HepG2 (cell line): Measurements from ENCODE around the gene POGLUT3. TPM values are rescaled to one million over a fixed set of nuclear protein-coding genes. Genes with fewer than 3 reads are reported as not detected.

Experiments
- ATAC-seq: fragments of 200-7000 bp; cut with Tn5 transposase; 3 replicates; pipeline ENCODE4 v1.9.1; 2020; ENCODE audit warnings: mild to moderate bottlenecking, moderate library complexity
- BruUV-seq: library from RNA; stranded (reverse); fragments of 400-500 nt; replicated peaks from 2 replicates; lab custom pipeline; 2021; lab: Mats Ljungman, UMichigan
- CTCF ChIA-PET: fragments of 300-600 bp; formaldehyde crosslinking; extraction: SDS; loops from one replicate; lab custom pipeline; 2021; ENCODE audit warnings: low total read pairs, inconsistent platforms, low intra/inter-chr PET ratio; lab: Yijun Ruan, JAX
- POLR2A ChIA-PET: fragments of 350-600 bp; sonication (Branson Sonifier 250); formaldehyde crosslinking; loops from one replicate; lab custom pipeline; 2020; ENCODE audit warnings: antibody characterized with exemption, inconsistent platforms; lab: Yijun Ruan, JAX
- DNase-seq: peaks from one replicate; pipeline ENCODE4 v3.0.0-alpha.2; 2015; ENCODE audit warnings: low spot score
- FAIRE-seq: peaks from 3 replicates; lab custom pipeline; 2011; peaks lifted over from hg19 to GRCh38; lab: Jason Lieb, UNC
- H2AFZ ChIP-seq: one replicate; pipeline ENCODE4 v1.6.1; 2011; ENCODE audit warnings: low read length, inconsistent platforms
- H3K27ac ChIP-seq: fragments of 300-600 bp; 3 replicates; pipeline ENCODE4 v1.8.0; 2011; ENCODE audit warnings: mixed run types, mild to moderate bottlenecking, mixed read lengths, low read length, inconsistent platforms; ENCODE audit not compliant: insufficient read depth; ENCODE audit errors: extremely low read length
- H3K27me3 ChIP-seq, 2 experiments: fragments of 200-600 bp in 1 of 2; 2 replicates in 1 of 2; 3 replicates in 1 of 2; pipeline versions ENCODE4 v1.6.0 to v1.8.0; 2011; ENCODE audit warnings: low read length in 2 of 2, mild to moderate bottlenecking in 2 of 2, moderate library complexity in 2 of 2, inconsistent platforms in 1 of 2; ENCODE audit not compliant: insufficient read depth in 2 of 2, control insufficient read depth in 1 of 2
- H3K36me3 ChIP-seq, 2 experiments: fragments of 200-600 bp in 1 of 2; replicated peaks in 1 of 2; 2 replicates in 1 of 2; 3 replicates in 1 of 2; pipeline versions ENCODE4 v1.5.1 to v1.8.0; 2011; ENCODE audit warnings: low read length in 2 of 2, inconsistent platforms in 1 of 2; ENCODE audit not compliant: insufficient read depth in 2 of 2, control insufficient read depth in 1 of 2
- H3K4me1 ChIP-seq: 2 replicates; pipeline ENCODE4 v1.5.1; 2012; ENCODE audit warnings: low read length, inconsistent platforms; ENCODE audit not compliant: insufficient read depth
- H3K4me2 ChIP-seq: 2 replicates; pipeline ENCODE4 v1.6.0; 2011; ENCODE audit warnings: low read depth, low read length, inconsistent platforms
- H3K4me3 ChIP-seq, 3 experiments: fragments of 200-600 bp in 1 of 3; sonication (generic), shearing (Covaris generic) in 1 of 3; replicated peaks in 1 of 3; 2 replicates each; pipeline ENCODE4 v1.5.1; 2011 to 2016; ENCODE audit warnings: low read length in 3 of 3, inconsistent platforms in 2 of 3, low read depth in 2 of 3, mild to moderate bottlenecking in 2 of 3, control low read depth in 1 of 3, mixed read lengths in 1 of 3; ENCODE audit not compliant: insufficient read depth in 1 of 3
- H3K79me2 ChIP-seq: one replicate; pipeline ENCODE4 v1.6.1; 2011; ENCODE audit warnings: low read length, inconsistent platforms; ENCODE audit not compliant: insufficient read depth
- H3K9ac ChIP-seq: 2 replicates; pipeline ENCODE4 v1.6.0; 2011; ENCODE audit warnings: mild to moderate bottlenecking, low read depth, low read length, inconsistent platforms; ENCODE audit not compliant: insufficient read depth
- H3K9me3 ChIP-seq: 2 replicates; pipeline ENCODE4 v1.5.1; 2012; ENCODE audit warnings: mild to moderate bottlenecking, low read length
- H4K20me1 ChIP-seq: 2 replicates; pipeline ENCODE4 v1.6.0; 2011; ENCODE audit warnings: inconsistent platforms, mild to moderate bottlenecking, low read length, moderate library complexity; ENCODE audit not compliant: insufficient read depth
- ADNP ChIP-seq: sonication (generic); formaldehyde crosslinking; IDR thresholded peaks from 2 replicates; pipeline ENCODE4 v1.4.0; 2020; ENCODE audit warnings: missing genetic modification reagents
- HNRNPH1 ChIP-seq: fragments of 200-400 bp; formaldehyde crosslinking; optimal IDR thresholded peaks from 2 replicates; pipeline ENCODE3; 2017; ENCODE audit warnings: mild to moderate bottlenecking, low read depth, low read length
- KMT2A ChIP-seq: sonication (generic); formaldehyde crosslinking; IDR thresholded peaks from 2 replicates; pipeline ENCODE4 v1.4.0; 2020; ENCODE audit warnings: missing genetic modification reagents
- MED13 ChIP-seq: sonication (generic); formaldehyde crosslinking; IDR thresholded peaks from 2 replicates; pipeline ENCODE4 v1.5.0; 2020; ENCODE audit warnings: missing genetic modification reagents
- MTA1 ChIP-seq: sonication (generic); formaldehyde crosslinking; IDR thresholded peaks from 2 replicates; pipeline ENCODE4 v1.4.0; 2020; ENCODE audit warnings: missing genetic modification reagents, mild to moderate bottlenecking, borderline replicate concordance
- THRA ChIP-seq: sonication (generic); formaldehyde crosslinking; IDR thresholded peaks from 2 replicates; pipeline ENCODE4 v1.4.0; 2020; ENCODE audit warnings: missing genetic modification reagents, borderline replicate concordance
- WGBS: methylation state at CpG from one replicate; pipeline ENCODE4 v1.1.6; 2017; ENCODE audit warnings: low lambda C conversion rate; 5-methylcytosine and 5-hydroxymethylcytosine counted together
- in situ Hi-C: cut with HindIII; loops from 2 replicates; pipeline ENCODE4 v1.10.0; 2017; ENCODE audit warnings: low pct_unique_long_range_greater_than_20kb; ENCODE audit not compliant: extremely low pct_ligation_motif_present
- intact Hi-C: fragments of 100-400 bp; cut with micrococcal nuclease; formaldehyde crosslinking; loops from one replicate; pipeline ENCODE4 v1.10.0; 2022; ENCODE audit not compliant: unreplicated experiment
- polyA plus RNA-seq, 8 experiments: library from polyadenylated mRNA; depleted of rRNA in 3 of 8; stranded (reverse) in 7 of 8; unstranded in 1 of 8; fragments of >200 nt; fragmentation: Illumina TruSeq in 4 of 8; extraction: Trizol in 4 of 8; gene quantifications; 2 replicates each; pipeline versions ENCODE4 v1.2.1 to v1.2.3, GENCODE V29; 2011 to 2016; ENCODE audit warnings: low read depth in 4 of 8, missing spikeins in 1 of 8, mixed read lengths in 1 of 8; ENCODE audit not compliant: insufficient read depth in 1 of 8
- total RNA-seq, 5 experiments: library from RNA; depleted of rRNA; stranded (reverse); fragments of >200 nt; fragmentation: Illumina TruSeq; extraction: Trizol; gene quantifications; 2 replicates each; pipeline ENCODE4 v1.2.3, GENCODE V29; 2016; ENCODE audit warnings: low read depth in 1 of 5
- TF ChIP-seq, protein P1 (sequence below): IDR thresholded peaks from 2 replicates; pipeline ENCODE4 v1.4.0; 2020; ENCODE audit warnings: mild to moderate bottlenecking, missing genetic modification reagents
- TF ChIP-seq, protein P2 (sequence below): sonication (generic); formaldehyde crosslinking; IDR thresholded peaks from 2 replicates; pipeline ENCODE4 v1.4.0; 2020; ENCODE audit warnings: missing genetic modification reagents, borderline replicate concordance

POGLUT3 gene
- total and polyA plus RNA-seq, 2 of the 13 experiments (the other 11 are each of a cell fraction or from before 2014, with no cell fraction given): 14.3 to 22.0 TPM

DNA sequence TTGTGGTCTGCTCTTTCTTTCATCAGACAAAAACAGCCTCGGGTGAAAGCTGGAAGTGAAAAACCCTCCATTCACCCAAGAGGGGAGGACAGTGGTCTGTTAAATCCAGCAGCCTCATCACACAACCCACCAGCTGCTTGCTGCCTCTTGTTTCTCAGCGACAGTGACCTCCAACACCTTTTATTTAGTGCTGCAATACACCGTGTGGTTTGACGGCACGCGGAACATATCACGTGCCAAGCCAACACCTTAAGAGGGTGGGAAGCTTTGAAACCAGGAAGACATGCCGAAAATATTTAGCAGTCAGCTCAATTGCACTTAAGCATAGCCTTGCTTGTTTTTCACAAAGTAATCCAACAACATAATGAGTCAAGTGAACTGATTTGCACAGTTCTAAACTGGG, 39.8 kb upstream of the POGLUT3 start:
- ATAC-seq (no peak), DNase-seq (no peak)

More for the DNA sequence above, 39.8 kb upstream of the POGLUT3 start:
- Histone ChIP-seq H3K4me3 (no peak overlapping the region), H3K36me3 (no peaks in the 10 kb centered on the region), H3K4me1 (no peaks in the 10 kb centered on the region), H3K9ac (no peak overlapping the region), H3K4me2 (no peak overlapping the region), H3K79me2 (no peaks in the 10 kb centered on the region), H3K27me3 (no peaks in the 10 kb centered on the region), H2AFZ (no peak overlapping the region), H3K27ac (no peak overlapping the region), H3K9me3 (no peaks in the 10 kb centered on the region), H4K20me1 (no peaks in the 10 kb centered on the region)
- BruUV-seq: no TSS peak
- CTCF ChIA-PET: no interaction called here
- WGBS: 35% methylated on average over 8 of the region's 8 CpGs
- POLR2A ChIA-PET: no interaction called here
- in situ Hi-C loops (no loop called here), intact Hi-C loops (no loop called here)
- FAIRE-seq: no peak
- TF ChIP-seq, protein P1, sequence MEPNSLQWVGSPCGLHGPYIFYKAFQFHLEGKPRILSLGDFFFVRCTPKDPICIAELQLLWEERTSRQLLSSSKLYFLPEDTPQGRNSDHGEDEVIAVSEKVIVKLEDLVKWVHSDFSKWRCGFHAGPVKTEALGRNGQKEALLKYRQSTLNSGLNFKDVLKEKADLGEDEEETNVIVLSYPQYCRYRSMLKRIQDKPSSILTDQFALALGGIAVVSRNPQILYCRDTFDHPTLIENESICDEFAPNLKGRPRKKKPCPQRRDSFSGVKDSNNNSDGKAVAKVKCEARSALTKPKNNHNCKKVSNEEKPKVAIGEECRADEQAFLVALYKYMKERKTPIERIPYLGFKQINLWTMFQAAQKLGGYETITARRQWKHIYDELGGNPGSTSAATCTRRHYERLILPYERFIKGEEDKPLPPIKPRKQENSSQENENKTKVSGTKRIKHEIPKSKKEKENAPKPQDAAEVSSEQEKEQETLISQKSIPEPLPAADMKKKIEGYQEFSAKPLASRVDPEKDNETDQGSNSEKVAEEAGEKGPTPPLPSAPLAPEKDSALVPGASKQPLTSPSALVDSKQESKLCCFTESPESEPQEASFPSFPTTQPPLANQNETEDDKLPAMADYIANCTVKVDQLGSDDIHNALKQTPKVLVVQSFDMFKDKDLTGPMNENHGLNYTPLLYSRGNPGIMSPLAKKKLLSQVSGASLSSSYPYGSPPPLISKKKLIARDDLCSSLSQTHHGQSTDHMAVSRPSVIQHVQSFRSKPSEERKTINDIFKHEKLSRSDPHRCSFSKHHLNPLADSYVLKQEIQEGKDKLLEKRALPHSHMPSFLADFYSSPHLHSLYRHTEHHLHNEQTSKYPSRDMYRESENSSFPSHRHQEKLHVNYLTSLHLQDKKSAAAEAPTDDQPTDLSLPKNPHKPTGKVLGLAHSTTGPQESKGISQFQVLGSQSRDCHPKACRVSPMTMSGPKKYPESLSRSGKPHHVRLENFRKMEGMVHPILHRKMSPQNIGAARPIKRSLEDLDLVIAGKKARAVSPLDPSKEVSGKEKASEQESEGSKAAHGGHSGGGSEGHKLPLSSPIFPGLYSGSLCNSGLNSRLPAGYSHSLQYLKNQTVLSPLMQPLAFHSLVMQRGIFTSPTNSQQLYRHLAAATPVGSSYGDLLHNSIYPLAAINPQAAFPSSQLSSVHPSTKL (CRISPR knock-in tag): no peak
- TF ChIP-seq THRA (CRISPR knock-in tag): no peak
- no peak for TF ChIP-seq MTA1 (CRISPR knock-in tag)
- TF ChIP-seq, protein P2, sequence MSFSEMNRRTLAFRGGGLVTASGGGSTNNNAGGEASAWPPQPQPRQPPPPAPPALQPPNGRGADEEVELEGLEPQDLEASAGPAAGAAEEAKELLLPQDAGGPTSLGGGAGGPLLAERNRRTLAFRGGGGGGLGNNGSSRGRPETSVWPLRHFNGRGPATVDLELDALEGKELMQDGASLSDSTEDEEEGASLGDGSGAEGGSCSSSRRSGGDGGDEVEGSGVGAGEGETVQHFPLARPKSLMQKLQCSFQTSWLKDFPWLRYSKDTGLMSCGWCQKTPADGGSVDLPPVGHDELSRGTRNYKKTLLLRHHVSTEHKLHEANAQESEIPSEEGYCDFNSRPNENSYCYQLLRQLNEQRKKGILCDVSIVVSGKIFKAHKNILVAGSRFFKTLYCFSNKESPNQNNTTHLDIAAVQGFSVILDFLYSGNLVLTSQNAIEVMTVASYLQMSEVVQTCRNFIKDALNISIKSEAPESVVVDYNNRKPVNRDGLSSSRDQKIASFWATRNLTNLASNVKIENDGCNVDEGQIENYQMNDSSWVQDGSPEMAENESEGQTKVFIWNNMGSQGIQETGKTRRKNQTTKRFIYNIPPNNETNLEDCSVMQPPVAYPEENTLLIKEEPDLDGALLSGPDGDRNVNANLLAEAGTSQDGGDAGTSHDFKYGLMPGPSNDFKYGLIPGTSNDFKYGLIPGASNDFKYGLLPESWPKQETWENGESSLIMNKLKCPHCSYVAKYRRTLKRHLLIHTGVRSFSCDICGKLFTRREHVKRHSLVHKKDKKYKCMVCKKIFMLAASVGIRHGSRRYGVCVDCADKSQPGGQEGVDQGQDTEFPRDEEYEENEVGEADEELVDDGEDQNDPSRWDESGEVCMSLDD (CRISPR knock-in tag): no peak
- TF ChIP-seq HNRNPH1: no peak
- TF ChIP-seq ADNP (CRISPR knock-in tag): no peak
- TF ChIP-seq KMT2A (CRISPR knock-in tag): no peak
- TF ChIP-seq MED13 (CRISPR knock-in tag): no peak
